RWPE1 (cell line): ENCODE data around the gene TEDC1.

Source experiments
- CTCF ChIA-PET: fragments of 350-600 bp; sonication (Branson Sonifier 250); formaldehyde crosslinking; extraction: SDS; loops from one replicate; lab custom pipeline; 2021; lab: Yijun Ruan, JAX
- POLR2A ChIA-PET: fragments of 400-600 bp; formaldehyde crosslinking; extraction: SDS; loops from one replicate; lab custom pipeline; 2020; ENCODE audit warnings: antibody characterized with exemption; ENCODE audit not compliant: low non-redundant PET; lab: Yijun Ruan, JAX
- DNase-seq: peaks from one replicate; pipeline ENCODE4 v3.0.0; 2012; ENCODE audit warnings: low spot score
- H3K27ac ChIP-seq: fragments of 450-650 bp; 2 replicates; pipeline ENCODE4 v1.5.1; 2017
- CTCF ChIP-seq: fragments of 450-650 bp; conservative IDR thresholded peaks from 2 replicates; pipeline ENCODE4 v1.5.1; 2017; ENCODE audit warnings: low read depth, mild to moderate bottlenecking

The TEDC1 gene

GRCh38 chr14:105495101-105495989 is 4.3 kb downstream of the TEDC1 start:
- H3K27ac ChIP-seq, result peak overlapping the region; percentile 100
- no peak for DNase-seq
- no peak for TF ChIP-seq CTCF
- CTCF ChIA-PET, result interaction anchor here (0.8 kb wide), 1 partner anchor 378 kb away, joined by 3 read pairs; no protein-coding TSS in a partner anchor
- POLR2A ChIA-PET, result no interaction called here

- ChIA-PET CTCF (no interaction called here), POLR2A (no interaction called here)
- no peak for DNase-seq
- TF ChIP-seq CTCF, result no peak
- H3K27ac ChIP-seq, result peak overlapping the region; percentile 100
These were observed 5.2 kb downstream of the TEDC1 start for GRCh38 chr14:105495990-105496830.

- CTCF ChIA-PET, result no interaction called here
- TF ChIP-seq CTCF, result no peak
- POLR2A ChIA-PET, result interaction anchor here (0.5 kb wide), 1 partner anchor 524 kb away, joined by 4 read pairs; no protein-coding TSS in a partner anchor
- no peak for DNase-seq
- H3K27ac ChIP-seq, result peak overlapping the region; percentile 100
These were observed 6.0 kb downstream of the TEDC1 start for GRCh38 chr14:105496831-105497591.

GRCh38 chr14:105497671-105498429 is 6.8 kb downstream of the TEDC1 start:
- TF ChIP-seq CTCF, result no peak
- ChIA-PET CTCF (no interaction called here), POLR2A (no interaction called here)
- no peak for DNase-seq
- peak overlapping the region; percentile 100 for H3K27ac ChIP-seq

- peak overlapping the region; percentile 100 for H3K27ac ChIP-seq
- ChIA-PET CTCF (no interaction called here), POLR2A (no interaction called here)
- no peak for DNase-seq
- TF ChIP-seq CTCF, result no peak
These were observed 7.6 kb downstream of the TEDC1 start for GRCh38 chr14:105498430-105499255.
